Liver (tissue), 9 donors: Measurements from ENCODE around the gene SDHAF4. TPM values are rescaled to one million over a fixed set of nuclear protein-coding genes. Genes with fewer than 3 reads are reported as not detected.

Experiments
- DNase-seq: peaks from one replicate; pipeline ENCODE4 v3.0.0-alpha.2; 2017; ENCODE audit warnings: low spot score
- H3K27ac ChIP-seq, 2 donors: one replicate each; pipeline ENCODE4 v1.7.0; 2013; ENCODE audit warnings: inconsistent platforms in 2 of 2, low read length in 2 of 2, control low read depth in 1 of 2, low read depth in 1 of 2, mild to moderate bottlenecking in 1 of 2
- H3K27me3 ChIP-seq, 4 donors: one replicate each; pipeline versions ENCODE4 v1.6.1 to v1.7.0; 2013; ENCODE audit warnings: low read length in 3 of 4, inconsistent platforms in 1 of 4, mild to moderate bottlenecking in 1 of 4, moderate library complexity in 1 of 4; ENCODE audit not compliant: control insufficient read depth in 4 of 4, insufficient read depth in 4 of 4
- H3K36me3 ChIP-seq, 4 donors: one replicate each; pipeline versions ENCODE4 v1.6.1 to v1.7.0; 2013; ENCODE audit warnings: low read length in 3 of 4, mild to moderate bottlenecking in 3 of 4, low read depth in 1 of 4, moderate library complexity in 1 of 4; ENCODE audit not compliant: control insufficient read depth in 4 of 4, insufficient read depth in 3 of 4
- H3K4me1 ChIP-seq, 4 donors: one replicate each; pipeline versions ENCODE4 v1.6.1 to v1.7.0; 2013; ENCODE audit warnings: low read length in 3 of 4, mild to moderate bottlenecking in 3 of 4, moderate library complexity in 1 of 4; ENCODE audit not compliant: control insufficient read depth in 4 of 4, insufficient read depth in 4 of 4
- H3K4me3 ChIP-seq, 3 donors: one replicate each; pipeline versions ENCODE4 v1.6.1 to v1.7.0; 2013; ENCODE audit warnings: low read length in 3 of 3, control low read depth in 1 of 3, low read depth in 1 of 3, mild to moderate bottlenecking in 1 of 3
- H3K9ac ChIP-seq, 2 donors: one replicate each; pipeline ENCODE4 v1.7.0; 2013; ENCODE audit warnings: low read length in 2 of 2, mild to moderate bottlenecking in 2 of 2, moderate library complexity in 2 of 2, control low read depth in 1 of 2, low read depth in 1 of 2
- H3K9me3 ChIP-seq, 4 donors: one replicate each; pipeline versions ENCODE4 v1.6.1 to v1.7.0; 2013; ENCODE audit warnings: low read length in 3 of 4; ENCODE audit not compliant: control insufficient read depth in 4 of 4
- EGR1 ChIP-seq, 2 donors: IDR thresholded peaks; 2 replicates each; pipeline ENCODE4 v1.6.1; 2016 to 2018; ENCODE audit warnings: antibody characterized with exemption in 2 of 2, low read depth in 2 of 2
- FOXA1 ChIP-seq: IDR thresholded peaks from 2 replicates; pipeline ENCODE4 v1.6.1; 2016; ENCODE audit warnings: antibody characterized with exemption
- FOXA2 ChIP-seq: IDR thresholded peaks from 2 replicates; pipeline ENCODE4 v1.6.1; 2016; ENCODE audit warnings: antibody characterized with exemption
- GABPA ChIP-seq, 2 donors: IDR thresholded peaks in 1 of 2; conservative IDR thresholded peaks in 1 of 2; 2 replicates each; pipeline ENCODE4 v1.6.1; 2016; ENCODE audit warnings: antibody characterized with exemption in 2 of 2, mild to moderate bottlenecking in 1 of 2, moderate library complexity in 1 of 2
- HNF4A ChIP-seq, 2 donors: conservative IDR thresholded peaks; 2 replicates each; pipeline ENCODE4 v1.6.1; 2016; ENCODE audit warnings: antibody characterized with exemption in 2 of 2, mild to moderate bottlenecking in 2 of 2
- HNF4G ChIP-seq: IDR thresholded peaks from 2 replicates; pipeline ENCODE4 v1.6.1; 2016; ENCODE audit warnings: antibody characterized with exemption
- JUND ChIP-seq, 2 donors: IDR thresholded peaks; 2 replicates each; pipeline ENCODE4 v1.6.1; 2016; ENCODE audit warnings: antibody characterized with exemption in 2 of 2
- NR2F2 ChIP-seq: IDR thresholded peaks from 2 replicates; pipeline ENCODE4 v1.6.1; 2016; ENCODE audit warnings: antibody characterized with exemption
- RAD21 ChIP-seq, 2 donors: IDR thresholded peaks; 2 replicates each; pipeline ENCODE4 v1.6.1; 2016; ENCODE audit warnings: antibody characterized with exemption in 2 of 2, mild to moderate bottlenecking in 2 of 2
- RXRA ChIP-seq, 2 donors: IDR thresholded peaks; 2 replicates each; pipeline ENCODE4 v1.6.1; 2017 to 2018; ENCODE audit warnings: antibody characterized with exemption in 2 of 2, mild to moderate bottlenecking in 1 of 2
- SP1 ChIP-seq: IDR thresholded peaks from 2 replicates; pipeline ENCODE4 v1.6.1; 2018; ENCODE audit warnings: antibody characterized with exemption, mild to moderate bottlenecking
- TAF1 ChIP-seq: conservative IDR thresholded peaks from 2 replicates; pipeline ENCODE4 v1.6.1; 2016; ENCODE audit warnings: antibody characterized with exemption, mild to moderate bottlenecking
- WGBS: extraction: QIAGEN DNeasy Blood & Tissue Kit; methylation state at CpG from one replicate; pipeline ENCODE4 v1.1.7; 2013; 5-methylcytosine and 5-hydroxymethylcytosine counted together
- polyA plus RNA-seq, 2 donors: library from polyadenylated mRNA; stranded (reverse) in 1 of 2; unstranded in 1 of 2; fragments of 200-250 nt in 1 of 2; fragments of >200 nt in 1 of 2; fragmentation: Nextera tagmentation in 1 of 2; extraction: Ambion mirVana in 1 of 2; gene quantifications; one replicate each; pipeline versions ENCODE4 v1.2.1 to v1.2.3, GENCODE V29; 2013 to 2015
- total RNA-seq, 2 donors: library from RNA; depleted of rRNA; stranded (reverse); fragments of >200 nt; gene quantifications; one replicate each; pipeline ENCODE4 v1.2.3, GENCODE V29; 2014
- TF ChIP-seq, protein P1 (sequence below): IDR thresholded peaks from 2 replicates; pipeline ENCODE4 v1.6.1; 2016; ENCODE audit warnings: antibody characterized with exemption
- TF ChIP-seq, protein P2 (sequence below): IDR thresholded peaks from 2 replicates; pipeline ENCODE4 v1.6.1; 2016; ENCODE audit warnings: antibody characterized with exemption, mild to moderate bottlenecking
- TF ChIP-seq, protein P3 (sequence below): IDR thresholded peaks from 2 replicates; pipeline ENCODE4 v1.6.1; 2016; ENCODE audit warnings: antibody characterized with exemption
- TF ChIP-seq, protein P4 (sequence below): fragments of 150-350 bp; IDR thresholded peaks from 2 replicates; pipeline ENCODE4 v1.5.1; 2017; ENCODE audit warnings: improper control_type of control experiment, low read depth, low read length; ENCODE audit not compliant: missing input control
- TF ChIP-seq, protein P5 (sequence below): IDR thresholded peaks from 2 replicates; pipeline ENCODE4 v1.6.1; 2016; ENCODE audit warnings: antibody characterized with exemption
- donor health status: healthy.
- donor health status: healthy.
- donor health status: healthy.
- donor health status: healthy.
- donor health status: healthy.

Gene SDHAF4
- total and polyA plus RNA-seq, 4 donors: 2.7 to 5.7 (median 3.3) TPM

DNA sequence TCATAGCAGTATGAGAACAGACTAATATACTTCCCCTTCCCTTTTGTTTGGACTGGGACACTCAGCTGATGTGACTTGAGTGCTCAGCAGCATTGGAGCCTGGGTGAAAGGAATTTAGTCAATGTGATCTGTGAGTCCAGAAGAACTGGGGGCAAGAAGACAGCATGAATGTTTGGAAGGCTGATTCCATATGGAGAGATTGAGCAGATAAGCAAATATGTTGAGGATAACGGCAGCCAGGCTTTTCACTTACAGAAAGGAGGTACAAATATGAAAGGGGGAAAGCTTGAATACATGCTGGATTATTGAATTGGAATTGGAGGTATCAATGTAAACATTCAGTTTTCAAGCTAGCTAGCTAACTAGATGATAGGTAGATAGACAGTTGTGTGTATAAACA lies 63.2 kb downstream of the SDHAF4 start:
- Histone ChIP-seq H3K27me3 (no peaks in the 10 kb centered on the region), H3K4me1 (no peaks in the 10 kb centered on the region), H3K4me3 (no peak overlapping the region), H3K36me3 (no peaks in the 10 kb centered on the region), H3K27ac (no peak overlapping the region), H3K9me3 (no peaks in the 10 kb centered on the region), H3K9ac (no peak overlapping the region)
- 65% methylated on average over 1 of the region's 1 CpG for WGBS
- TF ChIP-seq, protein P1, sequence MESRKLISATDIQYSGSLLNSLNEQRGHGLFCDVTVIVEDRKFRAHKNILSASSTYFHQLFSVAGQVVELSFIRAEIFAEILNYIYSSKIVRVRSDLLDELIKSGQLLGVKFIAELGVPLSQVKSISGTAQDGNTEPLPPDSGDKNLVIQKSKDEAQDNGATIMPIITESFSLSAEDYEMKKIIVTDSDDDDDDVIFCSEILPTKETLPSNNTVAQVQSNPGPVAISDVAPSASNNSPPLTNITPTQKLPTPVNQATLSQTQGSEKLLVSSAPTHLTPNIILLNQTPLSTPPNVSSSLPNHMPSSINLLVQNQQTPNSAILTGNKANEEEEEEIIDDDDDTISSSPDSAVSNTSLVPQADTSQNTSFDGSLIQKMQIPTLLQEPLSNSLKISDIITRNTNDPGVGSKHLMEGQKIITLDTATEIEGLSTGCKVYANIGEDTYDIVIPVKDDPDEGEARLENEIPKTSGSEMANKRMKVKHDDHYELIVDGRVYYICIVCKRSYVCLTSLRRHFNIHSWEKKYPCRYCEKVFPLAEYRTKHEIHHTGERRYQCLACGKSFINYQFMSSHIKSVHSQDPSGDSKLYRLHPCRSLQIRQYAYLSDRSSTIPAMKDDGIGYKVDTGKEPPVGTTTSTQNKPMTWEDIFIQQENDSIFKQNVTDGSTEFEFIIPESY: no peak
- TF ChIP-seq FOXA1: no peak
- TF ChIP-seq, protein P2, sequence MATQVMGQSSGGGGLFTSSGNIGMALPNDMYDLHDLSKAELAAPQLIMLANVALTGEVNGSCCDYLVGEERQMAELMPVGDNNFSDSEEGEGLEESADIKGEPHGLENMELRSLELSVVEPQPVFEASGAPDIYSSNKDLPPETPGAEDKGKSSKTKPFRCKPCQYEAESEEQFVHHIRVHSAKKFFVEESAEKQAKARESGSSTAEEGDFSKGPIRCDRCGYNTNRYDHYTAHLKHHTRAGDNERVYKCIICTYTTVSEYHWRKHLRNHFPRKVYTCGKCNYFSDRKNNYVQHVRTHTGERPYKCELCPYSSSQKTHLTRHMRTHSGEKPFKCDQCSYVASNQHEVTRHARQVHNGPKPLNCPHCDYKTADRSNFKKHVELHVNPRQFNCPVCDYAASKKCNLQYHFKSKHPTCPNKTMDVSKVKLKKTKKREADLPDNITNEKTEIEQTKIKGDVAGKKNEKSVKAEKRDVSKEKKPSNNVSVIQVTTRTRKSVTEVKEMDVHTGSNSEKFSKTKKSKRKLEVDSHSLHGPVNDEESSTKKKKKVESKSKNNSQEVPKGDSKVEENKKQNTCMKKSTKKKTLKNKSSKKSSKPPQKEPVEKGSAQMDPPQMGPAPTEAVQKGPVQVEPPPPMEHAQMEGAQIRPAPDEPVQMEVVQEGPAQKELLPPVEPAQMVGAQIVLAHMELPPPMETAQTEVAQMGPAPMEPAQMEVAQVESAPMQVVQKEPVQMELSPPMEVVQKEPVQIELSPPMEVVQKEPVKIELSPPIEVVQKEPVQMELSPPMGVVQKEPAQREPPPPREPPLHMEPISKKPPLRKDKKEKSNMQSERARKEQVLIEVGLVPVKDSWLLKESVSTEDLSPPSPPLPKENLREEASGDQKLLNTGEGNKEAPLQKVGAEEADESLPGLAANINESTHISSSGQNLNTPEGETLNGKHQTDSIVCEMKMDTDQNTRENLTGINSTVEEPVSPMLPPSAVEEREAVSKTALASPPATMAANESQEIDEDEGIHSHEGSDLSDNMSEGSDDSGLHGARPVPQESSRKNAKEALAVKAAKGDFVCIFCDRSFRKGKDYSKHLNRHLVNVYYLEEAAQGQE: no peak
- TF ChIP-seq, protein P3, sequence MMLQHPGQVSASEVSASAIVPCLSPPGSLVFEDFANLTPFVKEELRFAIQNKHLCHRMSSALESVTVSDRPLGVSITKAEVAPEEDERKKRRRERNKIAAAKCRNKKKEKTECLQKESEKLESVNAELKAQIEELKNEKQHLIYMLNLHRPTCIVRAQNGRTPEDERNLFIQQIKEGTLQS: no peak
- TF ChIP-seq GABPA (IDR thresholded peaks at IDR 0.05 in 1 of 2, conservative IDR thresholded peaks at IDR 0.05 in 1 of 2): no peak
- no peak for TF ChIP-seq EGR1 (IDR thresholded peaks at IDR 0.05; ENCODE audit: low read depth in 2 of 2)
- TF ChIP-seq, protein P4, sequence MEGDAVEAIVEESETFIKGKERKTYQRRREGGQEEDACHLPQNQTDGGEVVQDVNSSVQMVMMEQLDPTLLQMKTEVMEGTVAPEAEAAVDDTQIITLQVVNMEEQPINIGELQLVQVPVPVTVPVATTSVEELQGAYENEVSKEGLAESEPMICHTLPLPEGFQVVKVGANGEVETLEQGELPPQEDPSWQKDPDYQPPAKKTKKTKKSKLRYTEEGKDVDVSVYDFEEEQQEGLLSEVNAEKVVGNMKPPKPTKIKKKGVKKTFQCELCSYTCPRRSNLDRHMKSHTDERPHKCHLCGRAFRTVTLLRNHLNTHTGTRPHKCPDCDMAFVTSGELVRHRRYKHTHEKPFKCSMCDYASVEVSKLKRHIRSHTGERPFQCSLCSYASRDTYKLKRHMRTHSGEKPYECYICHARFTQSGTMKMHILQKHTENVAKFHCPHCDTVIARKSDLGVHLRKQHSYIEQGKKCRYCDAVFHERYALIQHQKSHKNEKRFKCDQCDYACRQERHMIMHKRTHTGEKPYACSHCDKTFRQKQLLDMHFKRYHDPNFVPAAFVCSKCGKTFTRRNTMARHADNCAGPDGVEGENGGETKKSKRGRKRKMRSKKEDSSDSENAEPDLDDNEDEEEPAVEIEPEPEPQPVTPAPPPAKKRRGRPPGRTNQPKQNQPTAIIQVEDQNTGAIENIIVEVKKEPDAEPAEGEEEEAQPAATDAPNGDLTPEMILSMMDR: no peak
- TF ChIP-seq SP1: no peak
- TF ChIP-seq FOXA2: no peak
- no peak for TF ChIP-seq TAF1
- TF ChIP-seq, protein P5, sequence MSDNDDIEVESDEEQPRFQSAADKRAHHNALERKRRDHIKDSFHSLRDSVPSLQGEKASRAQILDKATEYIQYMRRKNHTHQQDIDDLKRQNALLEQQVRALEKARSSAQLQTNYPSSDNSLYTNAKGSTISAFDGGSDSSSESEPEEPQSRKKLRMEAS: no peak
- TF ChIP-seq JUND (IDR thresholded peaks at IDR 0.05): no peak
- TF ChIP-seq HNF4A (conservative IDR thresholded peaks at IDR 0.05): no peak
- TF ChIP-seq RAD21 (IDR thresholded peaks at IDR 0.05): no peak
- no peak for TF ChIP-seq RXRA (IDR thresholded peaks at IDR 0.05)
- no peak for TF ChIP-seq HNF4G
- TF ChIP-seq NR2F2: no peak
- no peak for DNase-seq

DNA sequence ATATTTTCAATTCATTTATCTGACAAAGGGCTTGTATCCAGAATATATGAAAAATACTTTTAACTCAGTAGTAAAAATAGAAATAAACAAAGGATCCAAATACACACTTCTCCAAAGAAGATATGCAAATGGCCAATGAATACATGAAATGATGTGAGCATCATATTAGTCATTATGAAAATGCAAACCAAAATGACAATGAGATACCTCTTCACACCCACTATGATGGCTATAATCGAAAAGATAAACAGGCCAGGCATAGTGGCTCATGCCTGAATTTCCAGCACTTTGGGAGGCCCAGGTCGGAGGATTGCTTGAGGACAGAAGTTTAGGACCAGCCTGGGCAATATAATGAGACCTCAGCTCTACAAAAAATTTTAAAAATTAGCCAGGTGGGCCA lies 67.1 kb downstream of the SDHAF4 start:
- Histone ChIP-seq H3K27ac (no peak overlapping the region), H3K4me3 (no peak overlapping the region), H3K27me3 (no peaks in the 10 kb centered on the region), H3K4me1 (no peaks in the 10 kb centered on the region), H3K9ac (no peak overlapping the region), H3K36me3 (no peaks in the 10 kb centered on the region), H3K9me3 (no peaks in the 10 kb centered on the region)
- 82% methylated on average over 2 of the region's 2 CpGs for WGBS
- no peak for DNase-seq
- TF ChIP-seq HNF4A (conservative IDR thresholded peaks at IDR 0.05) (no peak), FOXA2 (no peak), EGR1 (IDR thresholded peaks at IDR 0.05; ENCODE audit: low read depth in 2 of 2) (no peak), GABPA (IDR thresholded peaks at IDR 0.05 in 1 of 2, conservative IDR thresholded peaks at IDR 0.05 in 1 of 2) (no peak), HNF4G (no peak), TAF1 (no peak), RAD21 (IDR thresholded peaks at IDR 0.05) (no peak)
- TF ChIP-seq, protein P2: no peak
- TF ChIP-seq, protein P1: no peak
- TF ChIP-seq, protein P5: no peak
- TF ChIP-seq, protein P3: no peak
